D721Med (cell line): Measurements from ENCODE around the gene RDM1.
"Not testable (repeated sequence)": the region's sequence is repeated elsewhere in the genome, so short reads cannot be mapped to it uniquely, and the experiment has no call there.

Source experiments
- DNase-seq: peaks from one replicate; pipeline ENCODE4 v3.0.0; 2011; ENCODE audit warnings: low spot score; ENCODE audit not compliant: insufficient read length
- FAIRE-seq: peaks from 2 replicates; lab custom pipeline; 2011; peaks lifted over from hg19 to GRCh38; lab: Jason Lieb, UNC
- TF ChIP-seq, protein P1 (sequence below): IDR thresholded peaks from 2 replicates; pipeline ENCODE4 v1.5.1; 2012; ENCODE audit warnings: mild to moderate bottlenecking, control low read depth; ENCODE audit not compliant: insufficient read depth; ENCODE audit errors: missing control alignments

Gene RDM1

DNA sequence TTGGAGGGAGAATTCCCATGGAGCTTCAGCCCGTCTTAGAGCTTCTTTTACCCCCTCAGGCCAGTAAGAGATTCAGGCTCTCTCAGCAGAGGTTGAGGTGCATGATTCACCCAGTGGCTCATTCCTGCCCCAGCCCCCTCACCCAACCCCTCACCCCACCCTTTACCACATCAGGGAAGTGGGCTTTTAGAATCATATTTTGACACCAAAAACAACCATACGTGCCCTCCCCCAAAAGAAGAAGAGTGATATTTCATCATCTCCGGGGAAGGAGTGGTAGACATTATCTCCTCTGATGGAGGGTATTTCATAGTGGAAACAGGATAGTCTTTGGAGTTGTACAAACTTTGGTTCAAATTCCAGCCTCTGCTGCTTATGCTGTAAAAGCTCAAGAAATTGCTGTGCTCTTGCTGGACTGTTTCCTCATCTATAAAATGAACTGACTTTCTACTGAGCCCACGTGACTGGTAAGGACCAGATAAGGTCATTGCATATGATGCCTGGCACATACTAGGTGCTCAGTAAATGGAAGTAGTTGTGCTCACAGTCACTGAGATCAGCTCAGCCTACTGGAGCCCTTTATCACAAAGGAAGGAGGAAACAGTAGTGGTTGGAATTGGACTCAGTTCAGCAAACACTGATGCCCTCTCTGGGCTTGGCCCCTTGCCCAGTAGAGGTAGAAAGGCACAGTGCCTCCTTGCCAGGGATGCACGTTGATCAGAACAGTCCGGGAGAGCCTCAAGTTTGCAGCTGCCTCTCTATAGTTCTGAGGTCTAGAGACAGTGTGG, 32.1 kb downstream of the RDM1 start:
- no peak for FAIRE-seq
- TF ChIP-seq, protein P1, sequence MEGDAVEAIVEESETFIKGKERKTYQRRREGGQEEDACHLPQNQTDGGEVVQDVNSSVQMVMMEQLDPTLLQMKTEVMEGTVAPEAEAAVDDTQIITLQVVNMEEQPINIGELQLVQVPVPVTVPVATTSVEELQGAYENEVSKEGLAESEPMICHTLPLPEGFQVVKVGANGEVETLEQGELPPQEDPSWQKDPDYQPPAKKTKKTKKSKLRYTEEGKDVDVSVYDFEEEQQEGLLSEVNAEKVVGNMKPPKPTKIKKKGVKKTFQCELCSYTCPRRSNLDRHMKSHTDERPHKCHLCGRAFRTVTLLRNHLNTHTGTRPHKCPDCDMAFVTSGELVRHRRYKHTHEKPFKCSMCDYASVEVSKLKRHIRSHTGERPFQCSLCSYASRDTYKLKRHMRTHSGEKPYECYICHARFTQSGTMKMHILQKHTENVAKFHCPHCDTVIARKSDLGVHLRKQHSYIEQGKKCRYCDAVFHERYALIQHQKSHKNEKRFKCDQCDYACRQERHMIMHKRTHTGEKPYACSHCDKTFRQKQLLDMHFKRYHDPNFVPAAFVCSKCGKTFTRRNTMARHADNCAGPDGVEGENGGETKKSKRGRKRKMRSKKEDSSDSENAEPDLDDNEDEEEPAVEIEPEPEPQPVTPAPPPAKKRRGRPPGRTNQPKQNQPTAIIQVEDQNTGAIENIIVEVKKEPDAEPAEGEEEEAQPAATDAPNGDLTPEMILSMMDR, result no peak
- no peak for DNase-seq

DNA sequence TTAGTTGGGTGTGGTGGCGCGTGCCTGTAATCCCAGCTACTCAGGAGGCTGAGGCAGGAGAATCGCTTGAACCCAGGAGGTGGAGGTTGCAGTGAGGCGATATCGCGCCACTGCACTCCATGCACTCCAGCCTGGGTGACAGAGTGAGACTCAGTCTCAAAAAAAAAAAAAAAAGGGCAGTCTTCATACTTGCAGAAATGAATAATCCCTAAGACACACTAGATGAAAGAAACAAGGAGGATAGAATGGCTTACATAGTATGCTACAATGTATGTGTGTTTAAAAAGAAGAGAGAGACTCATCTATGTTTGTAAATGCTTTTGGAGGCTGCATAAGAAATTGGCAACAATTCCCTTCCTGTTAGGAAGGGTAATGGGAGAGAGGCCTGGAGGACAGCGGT, 32.8 kb downstream of the RDM1 start:
- FAIRE-seq, DNase-seq: not testable (repeated sequence)

DNA sequence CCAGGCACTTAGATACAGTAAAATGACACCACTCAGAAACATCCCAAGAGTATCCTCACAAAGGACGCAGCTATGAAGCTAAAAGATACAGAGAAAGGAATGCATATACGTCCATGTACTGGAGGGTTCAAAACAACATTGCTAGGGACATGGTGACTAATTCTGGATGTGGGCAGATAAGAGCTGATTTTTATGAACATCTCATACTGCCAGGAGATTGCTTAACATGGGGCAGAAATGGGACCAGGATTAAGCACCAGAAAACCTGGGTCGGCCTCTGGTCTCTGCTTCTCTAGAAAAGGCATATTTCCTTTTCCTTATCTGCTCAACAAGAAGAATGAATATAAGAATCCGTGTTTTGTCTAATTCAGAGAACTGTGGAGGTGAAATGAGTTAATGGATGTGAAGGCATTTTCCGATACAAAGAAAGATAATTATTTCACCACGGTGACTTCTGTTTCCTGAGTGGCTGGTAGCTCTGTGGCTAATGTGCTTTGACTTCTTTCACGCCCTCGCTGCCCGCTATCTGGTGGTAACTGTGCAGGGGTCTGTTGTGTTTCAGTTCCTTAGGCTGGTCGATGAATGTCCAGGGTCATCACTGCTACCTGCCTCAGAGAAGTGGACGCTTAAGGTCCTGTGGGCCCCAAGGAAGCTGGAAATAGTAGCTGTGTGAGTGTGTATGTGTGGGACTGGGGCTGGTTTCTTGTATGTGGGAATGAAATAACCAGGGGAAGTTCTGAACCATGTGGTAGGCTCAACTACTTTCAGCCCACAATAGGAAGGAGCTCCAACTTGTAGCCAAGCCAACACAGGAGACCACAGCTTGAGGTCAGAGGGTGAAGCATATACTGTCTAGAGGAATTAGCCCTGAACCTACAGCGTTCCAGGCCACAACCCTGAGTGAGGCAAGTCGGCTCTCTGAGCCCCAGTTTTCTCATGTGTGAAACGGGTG, 34.7 kb downstream of the RDM1 start:
- TF ChIP-seq, protein P1, result no peak
- FAIRE-seq (no peak), DNase-seq (no peak)

DNA sequence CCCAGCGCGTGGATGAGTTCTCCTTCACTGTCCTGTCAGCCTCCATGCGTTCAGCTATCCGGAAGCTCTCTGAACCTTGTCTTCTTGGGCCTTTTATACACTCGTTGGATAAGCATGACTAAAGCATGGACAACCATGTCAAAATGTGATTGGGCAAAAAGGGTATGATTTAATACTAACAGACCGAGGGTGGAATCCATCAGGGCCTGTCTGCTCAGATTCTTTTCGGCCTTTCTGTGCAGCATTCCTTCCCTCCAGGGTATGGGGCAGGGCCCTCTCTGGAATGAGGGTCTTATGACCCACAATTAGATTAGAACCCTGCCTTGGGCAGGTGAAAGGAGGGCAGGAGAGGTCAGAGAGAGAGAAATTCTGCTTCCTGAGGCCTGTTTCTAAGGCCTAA, 36.4 kb downstream of the RDM1 start:
- TF ChIP-seq, protein P1, result no peak
- DNase-seq (no peak), FAIRE-seq (no peak)

DNA sequence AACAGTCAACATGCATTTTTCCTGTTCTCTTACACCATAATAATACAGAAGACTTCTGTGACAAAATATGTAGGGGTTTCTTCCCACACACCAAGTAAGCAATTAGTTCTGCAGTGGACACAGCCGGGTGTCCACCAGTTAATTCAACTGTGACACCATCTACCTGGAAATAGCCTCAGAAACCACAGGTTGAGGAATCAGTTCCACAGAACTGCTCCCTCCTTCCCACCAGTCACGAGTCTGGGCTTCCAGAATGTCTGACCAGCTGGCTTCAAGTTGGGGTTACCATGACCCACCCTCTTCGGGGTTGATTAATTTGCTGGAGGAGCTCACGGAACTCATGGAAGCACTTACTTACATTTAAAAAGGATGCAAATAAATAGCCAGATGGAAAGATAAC, 36.8 kb downstream of the RDM1 start:
- TF ChIP-seq, protein P1, result no peak
- FAIRE-seq (no peak), DNase-seq (no peak)

DNA sequence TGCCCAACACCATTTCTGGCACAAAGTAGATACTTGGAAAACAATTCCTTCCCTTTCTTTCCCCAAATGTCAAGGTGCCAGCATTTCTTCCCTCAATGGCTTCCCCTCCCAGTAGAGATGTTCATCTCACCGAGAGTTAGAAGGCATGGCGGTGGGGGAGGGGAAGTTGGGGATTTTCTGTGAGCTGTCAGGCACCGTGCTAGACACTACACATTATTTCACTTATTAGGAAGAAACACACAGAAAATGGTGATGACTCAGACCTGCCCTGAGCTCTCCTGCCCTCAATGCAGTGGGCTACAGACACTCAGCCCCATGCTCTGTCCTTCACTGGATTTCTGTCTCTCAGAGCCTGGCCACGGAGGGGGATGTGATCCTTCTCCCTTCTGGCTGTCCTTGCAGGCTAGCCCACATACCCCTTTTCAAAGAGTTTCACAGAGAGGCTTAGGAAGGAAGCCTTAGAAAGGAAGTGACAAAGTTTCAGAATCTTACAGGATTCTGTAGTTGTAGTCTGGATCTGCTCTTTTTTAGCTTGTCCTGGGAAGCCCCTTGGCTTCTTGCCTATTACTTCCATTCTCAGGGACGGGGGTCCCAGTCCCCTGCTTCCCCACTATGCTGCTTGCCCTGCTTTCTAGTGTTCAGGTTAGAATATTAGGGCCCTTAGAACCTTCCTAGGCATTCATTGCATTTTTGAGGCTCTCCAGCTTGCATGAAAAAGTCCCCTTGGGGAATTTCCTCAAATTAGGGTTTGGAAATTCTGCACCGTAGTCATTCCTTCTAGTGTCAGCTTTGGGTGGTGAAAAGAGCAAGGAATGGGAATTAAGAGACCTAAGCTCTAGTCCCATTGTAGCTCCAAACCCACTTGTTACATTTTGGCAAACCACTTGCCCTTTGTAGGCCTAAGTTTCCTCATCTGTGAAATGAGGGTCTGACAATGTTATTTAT, 38.2 kb downstream of the RDM1 start:
- FAIRE-seq, result no peak
- no peak for DNase-seq

More for the DNA sequence above, 38.2 kb downstream of the RDM1 start:
- TF ChIP-seq, protein P1, result no peak
